GM21529 (cell line): Measurements from ENCODE around the gene KRTAP4-9.
"Not testable (repeated sequence)": the region's sequence is repeated elsewhere in the genome, so short reads cannot be mapped to it uniquely, and the experiment has no call there.

ENCODE experiments used
- ATAC-seq: cut with Tn5 transposase; IDR thresholded peaks from one replicate; pipeline ENCODE4 v1.9.1; 2021; ENCODE audit not compliant: unreplicated experiment

Gene KRTAP4-9

GRCh38 chr17:41105347-41105746 is at the start of gene KRTAP4-9:
KRTAP4-9 (plus strand) TSS chr17:41105389; CDS start chr17:41105389, 0 bp downstream.
- not testable (repeated sequence) for ATAC-seq

GRCh38 chr17:41057547-41057946 is 47.6 kb upstream of the KRTAP4-9 start:
- no peak for ATAC-seq

DNA sequence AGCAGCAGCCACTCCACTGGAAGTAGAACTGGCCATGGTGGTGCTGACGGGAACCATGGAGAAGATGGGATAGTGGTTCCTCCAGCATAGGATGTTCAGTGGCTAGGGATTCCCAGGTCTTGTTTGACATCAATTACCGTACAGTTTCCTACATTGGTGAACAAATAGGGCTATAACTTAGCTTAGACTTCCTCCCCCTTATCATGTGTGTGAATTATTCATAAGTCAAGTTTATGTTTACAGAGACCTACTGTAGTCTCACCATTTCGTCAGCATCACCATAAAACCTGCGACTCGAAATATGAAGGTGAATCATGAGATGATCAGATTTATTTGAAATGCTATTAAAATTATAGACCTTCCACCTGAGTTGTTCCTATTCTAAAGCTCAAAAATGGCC is 46.4 kb upstream of the KRTAP4-9 start:
- no peak for ATAC-seq

GRCh38 chr17:41059276-41060051 is 45.7 kb upstream of the KRTAP4-9 start:
- ATAC-seq, result not testable (repeated sequence)

GRCh38 chr17:41060052-41060604 is 45.1 kb upstream of the KRTAP4-9 start, which contains the start of gene KRTAP2-3:
KRTAP2-3 (minus strand) TSS chr17:41060114; CDS start chr17:41060050, 64 bp downstream.
- ATAC-seq, result no peak

- ATAC-seq, result no peak
Measured at GRCh38 chr17:41061964-41062363, 43.2 kb upstream of the KRTAP4-9 start.

DNA sequence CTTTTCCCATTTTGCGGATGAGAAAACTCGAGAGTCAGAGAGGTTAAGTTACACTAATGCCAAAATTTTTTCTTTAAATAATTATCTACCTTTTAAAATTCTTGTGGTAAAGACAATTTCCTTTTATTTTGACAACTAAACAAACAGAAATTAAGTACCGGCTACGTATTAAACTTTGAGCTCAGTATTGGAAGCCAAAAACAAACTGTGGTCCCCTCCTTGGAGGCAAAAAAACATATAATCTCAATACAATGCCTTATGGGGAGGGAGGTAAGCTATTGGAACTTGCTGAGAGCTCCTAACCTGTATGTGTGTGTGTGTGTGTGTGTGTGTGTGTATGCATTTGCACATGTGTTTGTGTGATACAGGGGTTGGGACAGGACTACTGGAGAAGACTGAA is 41.7 kb upstream of the KRTAP4-9 start:
- ATAC-seq, result no peak

GRCh38 chr17:41064301-41064700 is 40.9 kb upstream of the KRTAP4-9 start:
- no peak for ATAC-seq

DNA sequence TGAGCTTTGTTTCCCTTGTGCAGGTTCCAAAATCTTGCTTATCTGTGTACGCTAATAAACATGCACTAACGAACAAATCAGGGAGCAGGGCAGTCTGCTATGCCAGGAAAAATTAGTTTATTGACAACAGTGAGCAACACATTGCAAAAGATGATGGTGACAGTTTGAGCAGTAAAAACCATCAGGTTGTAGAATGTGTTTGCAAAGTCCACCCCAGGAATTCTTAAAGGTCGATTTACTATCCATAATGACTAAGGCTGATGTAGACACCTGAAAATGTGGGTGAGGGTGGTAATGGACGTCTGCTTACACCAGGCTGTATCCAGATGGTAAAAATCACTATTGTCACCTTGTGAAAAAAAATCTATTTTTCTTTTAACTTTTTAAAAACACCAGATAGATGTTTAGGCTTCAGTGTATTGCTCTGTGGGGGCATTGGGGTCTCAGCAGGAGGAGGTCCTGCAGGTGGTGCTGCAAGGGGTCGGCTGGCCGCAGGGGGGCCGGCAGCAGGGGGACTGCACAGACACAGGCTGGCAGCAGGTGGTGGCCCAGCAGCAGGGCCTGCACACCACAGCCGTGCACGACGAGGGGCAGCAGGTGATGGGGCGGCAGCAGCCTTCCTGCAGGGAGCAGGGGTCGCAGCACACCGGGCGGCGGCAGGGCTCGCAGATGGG is 40.0 kb upstream of the KRTAP4-9 start:
- ATAC-seq, result not testable (repeated sequence)

DNA sequence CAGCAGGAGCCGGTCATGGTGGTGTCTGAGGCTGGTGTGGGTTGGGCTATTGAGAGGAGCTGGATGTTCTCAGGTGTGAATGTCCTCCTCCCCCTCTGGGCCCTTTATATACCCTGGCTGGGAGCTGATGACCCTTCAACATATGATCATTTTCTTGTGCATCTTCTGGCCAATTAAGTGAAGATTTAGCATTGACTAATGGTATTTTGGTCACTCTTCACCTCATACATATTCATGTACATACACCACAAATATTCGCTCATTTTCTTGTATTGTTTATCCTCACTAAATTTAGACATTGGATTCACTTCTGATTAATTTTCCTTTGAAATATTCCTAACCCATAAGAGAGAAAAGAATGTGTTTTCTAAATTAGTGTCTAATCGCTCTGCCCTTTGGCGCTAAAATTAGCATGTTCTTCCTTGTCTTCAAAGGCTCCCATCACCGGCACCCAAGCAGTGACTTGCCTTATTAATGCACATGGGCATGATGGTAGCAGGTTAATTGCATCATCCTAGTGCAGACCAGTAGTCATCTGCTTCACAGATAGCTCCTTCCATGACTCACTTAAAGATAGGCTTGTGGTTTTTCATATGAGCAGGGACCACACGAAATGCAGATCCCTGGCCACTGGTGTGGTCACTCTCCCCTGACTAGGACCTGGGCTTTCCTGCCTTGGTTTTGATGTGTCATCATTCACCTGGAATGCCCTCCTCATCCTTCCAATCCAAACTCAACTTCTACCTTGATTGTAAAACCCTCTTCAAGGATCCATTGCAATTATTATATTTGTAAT is 39.2 kb upstream of the KRTAP4-9 start, which contains the start of gene KRTAP2-4:
KRTAP2-4 (minus strand) TSS at position 51 of the 796 bp plus-strand sequence; CDS start at position 17, 34 bp downstream.
- no peak for ATAC-seq

- ATAC-seq, result no peak
Measured at GRCh38 chr17:41067281-41067680, 37.9 kb upstream of the KRTAP4-9 start.

GRCh38 chr17:41069031-41069430 is 36.2 kb upstream of the KRTAP4-9 start:
- ATAC-seq, result no peak

GRCh38 chr17:41071606-41072360 is 33.4 kb upstream of the KRTAP4-9 start:
- ATAC-seq, result no peak

GRCh38 chr17:41073676-41074075 is 31.5 kb upstream of the KRTAP4-9 start:
- no peak for ATAC-seq

DNA sequence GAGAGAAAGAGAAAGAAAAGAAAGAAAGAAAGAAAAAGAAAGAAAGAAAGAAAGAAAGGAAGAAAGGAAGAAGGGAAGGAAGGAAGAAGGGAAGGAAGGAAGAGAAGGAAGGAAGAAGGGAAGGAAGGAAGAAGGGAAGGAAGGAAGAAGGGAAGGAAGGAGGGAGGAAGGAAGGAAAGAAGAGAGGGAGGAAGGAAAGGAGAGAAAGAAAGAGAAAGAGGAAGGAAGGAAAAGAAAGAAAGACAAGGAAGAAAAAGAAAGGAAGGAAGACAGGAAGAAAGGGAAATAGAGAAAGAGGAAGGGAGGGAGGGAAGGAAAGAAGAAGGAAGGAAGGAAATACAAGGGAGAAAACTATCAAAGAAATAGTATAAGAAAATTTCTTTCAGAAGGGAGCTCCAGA is 28.4 kb upstream of the KRTAP4-9 start:
- no peak for ATAC-seq

- ATAC-seq, result no peak
Measured at GRCh38 chr17:41082626-41083025, 22.6 kb upstream of the KRTAP4-9 start.

GRCh38 chr17:41083427-41083826 is 21.8 kb upstream of the KRTAP4-9 start:
- ATAC-seq, result not testable (repeated sequence)

DNA sequence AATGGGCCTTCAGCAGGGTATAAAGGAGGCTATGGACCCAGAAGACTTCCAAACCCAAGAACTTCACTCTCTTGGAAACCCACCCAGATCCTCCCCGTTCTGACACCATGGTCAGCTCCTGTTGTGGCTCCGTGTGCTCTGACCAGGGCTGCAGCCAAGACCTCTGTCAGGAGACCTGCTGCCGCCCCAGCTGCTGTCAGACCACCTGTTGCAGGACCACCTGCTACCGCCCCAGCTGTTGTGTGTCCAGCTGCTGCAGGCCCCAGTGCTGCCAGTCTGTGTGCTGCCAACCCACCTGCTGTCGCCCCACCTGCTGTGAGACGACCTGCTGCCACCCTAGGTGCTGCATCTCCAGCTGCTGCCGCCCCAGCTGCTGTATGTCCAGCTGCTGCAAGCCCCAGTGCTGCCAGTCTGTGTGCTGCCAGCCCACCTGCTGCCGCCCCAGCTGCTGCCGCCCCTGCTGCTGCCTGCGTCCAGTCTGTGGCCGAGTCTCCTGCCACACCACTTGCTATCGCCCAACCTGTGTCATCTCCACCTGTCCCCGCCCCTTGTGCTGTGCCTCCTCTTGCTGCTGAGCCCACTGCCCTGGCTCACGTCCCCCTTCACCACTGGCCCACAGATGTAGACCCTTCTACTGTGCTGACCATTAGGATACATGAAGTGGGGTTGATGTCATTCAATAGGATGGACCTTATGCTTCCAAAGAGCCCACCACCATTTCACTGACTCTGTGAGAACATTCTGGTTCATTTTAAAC is 20.9 kb upstream of the KRTAP4-9 start, which contains the start of gene KRTAP4-7:
KRTAP4-7 (plus strand) TSS at position 51 of the 757 bp plus-strand sequence; CDS start at position 108, 57 bp downstream.
- not testable (repeated sequence) for ATAC-seq

- ATAC-seq, result not testable (repeated sequence)
Measured at GRCh38 chr17:41088760-41089352, 16.3 kb upstream of the KRTAP4-9 start.
